GM18499 (cell line): Measurements from ENCODE around the gene KDM2B.
A peak's percentile ranks its signal among the peaks of the same experiment; 100 is the strongest.

Experiments used
- ATAC-seq: cut with Tn5 transposase; IDR thresholded peaks from one replicate; pipeline ENCODE4 v1.9.1; 2021; ENCODE audit warnings: moderate number of reproducible peaks; ENCODE audit not compliant: insufficient read depth, unreplicated experiment

KDM2B gene

GRCh38 chr12:121568518-121568917 is 12.3 kb downstream of the KDM2B start:
- no peak for ATAC-seq

GRCh38 chr12:121565076-121565475 is 15.7 kb downstream of the KDM2B start:
- ATAC-seq: no peak

- ATAC-seq: no peak
Measured at GRCh38 chr12:121562488-121562887, 18.3 kb downstream of the KDM2B start.

GRCh38 chr12:121561009-121561395 is 19.8 kb downstream of the KDM2B start:
- ATAC-seq: no peak

- no peak for ATAC-seq
Measured at GRCh38 chr12:121560392-121561008, 20.3 kb downstream of the KDM2B start.

GRCh38 chr12:121558956-121559355 is 21.9 kb downstream of the KDM2B start:
- ATAC-seq: no peak

GRCh38 chr12:121550974-121551634 is 29.7 kb downstream of the KDM2B start:
- ATAC-seq: no peak

GRCh38 chr12:121549075-121549474 is 31.7 kb downstream of the KDM2B start:
- ATAC-seq: no peak

GRCh38 chr12:121545480-121545879 is 35.3 kb downstream of the KDM2B start:
- no peak for ATAC-seq

GRCh38 chr12:121543786-121544185 is 37.0 kb downstream of the KDM2B start:
- no peak for ATAC-seq

- ATAC-seq: no peak
Measured at GRCh38 chr12:121539908-121540307, 40.9 kb downstream of the KDM2B start.

- ATAC-seq: no peak
Measured at GRCh38 chr12:121538699-121539061, 42.1 kb downstream of the KDM2B start.

GRCh38 chr12:121537814-121538698 is 42.8 kb downstream of the KDM2B start:
- no peak for ATAC-seq

GRCh38 chr12:121536899-121537813 is 43.7 kb downstream of the KDM2B start:
- ATAC-seq: peak; percentile 31

- peak; percentile 52 for ATAC-seq
Measured at GRCh38 chr12:121536054-121536898, 44.5 kb downstream of the KDM2B start.

GRCh38 chr12:121535150-121536053 is 45.4 kb downstream of the KDM2B start:
- no peak for ATAC-seq

GRCh38 chr12:121534495-121535148 is 46.2 kb downstream of the KDM2B start:
- no peak for ATAC-seq
